GM23338 (cell line): ENCODE measurements around the gene AGXT. TPM values are rescaled to one million over a fixed set of nuclear protein-coding genes. Genes with fewer than 3 reads are reported as not detected.

Experiments
- ATAC-seq: fragments of 200-7000 bp; cut with Tn5 transposase; 3 replicates; pipeline ENCODE4 v1.9.1; 2020
- DNase-seq: peaks from one replicate; pipeline ENCODE4 v3.0.0-alpha.2; 2015; ENCODE audit warnings: low spot score
- H2AFZ ChIP-seq: fragments of 200-600 bp; sonication (generic); 2 replicates; pipeline ENCODE4 v1.8.0; 2016; ENCODE audit warnings: antibody characterized with exemption, mild to moderate bottlenecking, moderate library complexity
- H3F3A ChIP-seq: fragments of 200-600 bp; sonication (generic); replicated peaks from 2 replicates; pipeline ENCODE4 v1.8.0; 2017; ENCODE audit warnings: antibody characterized with exemption, mixed run types, low read depth
- H3K27ac ChIP-seq: fragments of 200-600 bp; sonication (generic); 2 replicates; pipeline ENCODE4 v1.6.1; 2016; ENCODE audit warnings: low read depth
- H3K27me3 ChIP-seq: fragments of 200-600 bp; sonication (generic); 2 replicates; pipeline ENCODE4 v1.8.0; 2016; ENCODE audit warnings: mild to moderate bottlenecking, mixed run types, moderate library complexity; ENCODE audit not compliant: insufficient read depth
- H3K36me3 ChIP-seq: fragments of 200-600 bp; sonication (generic); 2 replicates; pipeline ENCODE4 v1.8.0; 2016; ENCODE audit warnings: mild to moderate bottlenecking; ENCODE audit not compliant: insufficient read depth
- H3K4me1 ChIP-seq: fragments of 200-600 bp; sonication (generic); 2 replicates; pipeline ENCODE4 v1.8.0; 2016; ENCODE audit warnings: mild to moderate bottlenecking, moderate library complexity; ENCODE audit not compliant: insufficient read depth
- H3K4me2 ChIP-seq: fragments of 200-600 bp; sonication (generic); 2 replicates; pipeline ENCODE4 v1.7.1; 2017; ENCODE audit warnings: mixed run types
- H3K4me3 ChIP-seq: fragments of 200-600 bp; sonication (generic); 2 replicates; pipeline ENCODE4 v1.6.1; 2016; ENCODE audit warnings: mixed run types
- H3K79me2 ChIP-seq: fragments of 200-600 bp; sonication (generic); replicated peaks from 2 replicates; pipeline ENCODE4 v1.8.0; 2017; ENCODE audit warnings: mild to moderate bottlenecking; ENCODE audit not compliant: insufficient read depth
- H3K9me2 ChIP-seq: fragments of 200-600 bp; sonication (generic); 2 replicates; pipeline ENCODE4 v1.8.0; 2017; ENCODE audit not compliant: insufficient read depth
- H4K20me1 ChIP-seq: fragments of 200-600 bp; sonication (generic); replicated peaks from 2 replicates; pipeline ENCODE4 v1.8.0; 2017; ENCODE audit warnings: mild to moderate bottlenecking; ENCODE audit not compliant: insufficient read depth
- H3K27ac Mint-ChIP-seq: 2 replicates; pipeline ENCODE4 v1.8.0; 2020; ENCODE audit warnings: inconsistent platforms, mild to moderate bottlenecking, moderate library complexity, mixed read lengths
- H3K27me3 Mint-ChIP-seq: 3 replicates; pipeline ENCODE4 v1.8.0; 2022; ENCODE audit warnings: low read depth, mild to moderate bottlenecking, moderate library complexity, mixed read lengths, inconsistent platforms; ENCODE audit not compliant: insufficient read depth, poor library complexity
- H3K36me3 Mint-ChIP-seq: 3 replicates; pipeline ENCODE4 v1.8.0; 2021; ENCODE audit warnings: low read depth, mild to moderate bottlenecking, inconsistent platforms, moderate library complexity, mixed read lengths
- H3K4me1 Mint-ChIP-seq: 3 replicates; pipeline ENCODE4 v1.8.0; 2020; ENCODE audit warnings: mild to moderate bottlenecking, inconsistent platforms, mixed read lengths
- H3K4me3 Mint-ChIP-seq: 3 replicates; pipeline ENCODE4 v1.8.0; 2021; ENCODE audit warnings: moderate library complexity, mild to moderate bottlenecking, inconsistent platforms, mixed read lengths
- H3K9me3 Mint-ChIP-seq: 3 replicates; pipeline ENCODE4 v1.8.0; 2020; ENCODE audit warnings: moderate library complexity, mild to moderate bottlenecking, inconsistent platforms, mixed read lengths
- CREB1 ChIP-seq: fragments of 250-450 bp; sonication (Bioruptor Pico); IDR thresholded peaks from 2 replicates; pipeline ENCODE4 v1.5.0; 2020; ENCODE audit warnings: low read depth, mild to moderate bottlenecking, moderate library complexity
- ETS1 ChIP-seq: IDR thresholded peaks from 2 replicates; pipeline ENCODE4 v1.6.1; 2016; ENCODE audit warnings: antibody characterized with exemption
- EZH2 ChIP-seq: fragments of 200-600 bp; sonication (generic); IDR thresholded peaks from one replicate; pipeline ENCODE4 v1.8.0; 2017; ENCODE audit warnings: antibody characterized with exemption, mild to moderate bottlenecking, low read depth; ENCODE audit not compliant: unreplicated experiment
- EZH2phosphoT487 ChIP-seq: fragments of 200-600 bp; sonication (generic); IDR thresholded peaks from one replicate; pipeline ENCODE4 v1.8.1; 2018; ENCODE audit warnings: antibody characterized with exemption; ENCODE audit not compliant: unreplicated experiment
- POLR2AphosphoS5 ChIP-seq: IDR thresholded peaks from 2 replicates; pipeline ENCODE4 v1.6.1; 2016; ENCODE audit warnings: antibody characterized with exemption, low read depth
- REST ChIP-seq: IDR thresholded peaks from one replicate; pipeline ENCODE4 v1.6.1; 2018; ENCODE audit warnings: antibody characterized with exemption; ENCODE audit not compliant: unreplicated experiment
- ZNF114 ChIP-seq: fragments of 250-450 bp; sonication (Bioruptor Pico); IDR thresholded peaks from 2 replicates; pipeline ENCODE4 v1.5.0; 2020; ENCODE audit warnings: mild to moderate bottlenecking, moderate library complexity
- ZNF462 ChIP-seq: fragments of 250-450 bp; sonication (Bioruptor Pico); IDR thresholded peaks from 2 replicates; pipeline ENCODE4 v1.5.0; 2020; ENCODE audit warnings: mild to moderate bottlenecking, moderate library complexity
- polyA plus RNA-seq: library from polyadenylated mRNA; unstranded; fragments of >200 nt; fragmentation: Nextera tagmentation; extraction: Ambion mirVana; gene quantifications from 2 replicates; pipeline ENCODE4 v1.2.1, GENCODE V29; 2016
- total RNA-seq: library from RNA; depleted of rRNA; stranded (reverse); fragments of >200 nt; shearing (Covaris generic); gene quantifications from 2 replicates; pipeline ENCODE4 v1.2.3, GENCODE V29; 2014

Gene AGXT
- total and polyA plus RNA-seq, 2 experiments from 2014 or later, result not detected

GRCh38 chr2:240899468-240899865 lies 30.8 kb downstream of the AGXT start:
- H3K4me3 ChIP-seq, result no peak overlapping the region
- H3K27ac ChIP-seq, result no peak overlapping the region
- no peaks in the 10 kb centered on the region for H3K4me1 ChIP-seq
- H3F3A ChIP-seq, result no peaks in the 10 kb centered on the region
- TF ChIP-seq POLR2AphosphoS5, result no peak
- H3K9me2 ChIP-seq, result no peaks in the 10 kb centered on the region
- no peaks in the 10 kb centered on the region; the same call in 2 of the 3 replicates for H3K4me1 Mint-ChIP-seq
- ATAC-seq (no peak), DNase-seq (no peak)
- no peak overlapping the region for H3K27ac Mint-ChIP-seq
- no peaks in the 10 kb centered on the region for H3K36me3 Mint-ChIP-seq
- H3K4me3 Mint-ChIP-seq, result no peak overlapping the region
- H3K36me3 ChIP-seq, result no peaks in the 10 kb centered on the region
- H3K4me2 ChIP-seq, result no peak overlapping the region
- H3K27me3 Mint-ChIP-seq, result peaks cover 14% of the 10 kb centered on the region
- no peaks in the 10 kb centered on the region for H4K20me1 ChIP-seq
- H3K79me2 ChIP-seq, result no peaks in the 10 kb centered on the region
- peaks cover 13% of the 10 kb centered on the region; the same call in 1 of the 3 replicates for H3K9me3 Mint-ChIP-seq
- no peaks in the 10 kb centered on the region for H3K27me3 ChIP-seq
- H2AFZ ChIP-seq, result no peak overlapping the region

GRCh38 chr2:240900141-240900860 lies 31.7 kb downstream of the AGXT start:
- Histone ChIP-seq H3K9me2 (no peaks in the 10 kb centered on the region), H3K4me3 (no peak overlapping the region), H3K36me3 (no peaks in the 10 kb centered on the region), H4K20me1 (no peaks in the 10 kb centered on the region), H3K27ac (no peak overlapping the region), H3K79me2 (no peaks in the 10 kb centered on the region), H3K4me1 (no peaks in the 10 kb centered on the region), H3K27me3 (no peaks in the 10 kb centered on the region), H2AFZ (no peak overlapping the region), H3K4me2 (no peak overlapping the region), H3F3A (no peaks in the 10 kb centered on the region)
- Mint-ChIP-seq H3K9me3 (peaks cover 13% of the 10 kb centered on the region; the same call in 1 of the 3 replicates), H3K27ac (no peak overlapping the region), H3K4me1 (no peaks in the 10 kb centered on the region; the same call in 2 of the 3 replicates), H3K27me3 (peaks cover 14% of the 10 kb centered on the region), H3K4me3 (no peak overlapping the region), H3K36me3 (no peaks in the 10 kb centered on the region)
- DNase-seq (no peak), ATAC-seq (no peak; the same call in 2 of the 3 replicates)
- TF ChIP-seq CREB1 (CRISPR knock-in tag) (no peak), ZNF114 (CRISPR knock-in tag) (no peak), ZNF462 (no peak), EZH2 (no peak), ETS1 (no peak), EZH2phosphoT487 (no peak), REST (no peak)
